Keratinocyte (primary cell): ENCODE data around the gene MKX. TPM values are rescaled to one million over a fixed set of nuclear protein-coding genes. Genes with fewer than 3 reads are reported as not detected.

Experiments used
- DNase-seq: peaks from one replicate; pipeline ENCODE4 v3.0.0-alpha.2; 2011; ENCODE audit warnings: low read depth, missing footprints, low spot score
- FAIRE-seq: peaks from 2 replicates; lab custom pipeline; 2011; peaks lifted over from hg19 to GRCh38; lab: Jason Lieb, UNC
- H2AFZ ChIP-seq: 2 replicates; pipeline ENCODE4 v1.6.0; 2012; ENCODE audit warnings: low read length, control low read depth, inconsistent platforms; ENCODE audit not compliant: control insufficient read depth
- H3K27ac ChIP-seq: 2 replicates; pipeline ENCODE4 v1.5.1; 2011; ENCODE audit warnings: low read length; ENCODE audit not compliant: control insufficient read depth, insufficient read depth
- H3K27me3 ChIP-seq: 3 replicates; pipeline ENCODE4 v1.6.0; 2011; ENCODE audit warnings: low read length; ENCODE audit not compliant: control insufficient read depth, insufficient read depth; ENCODE audit errors: extremely low read depth
- H3K36me3 ChIP-seq, 2 experiments: 2 replicates in 1 of 2; 3 replicates in 1 of 2; pipeline ENCODE4 v1.5.1; 2011; ENCODE audit warnings: low read length in 2 of 2, mild to moderate bottlenecking in 1 of 2; ENCODE audit not compliant: control insufficient read depth in 2 of 2, insufficient read depth in 2 of 2; ENCODE audit errors: extremely low read depth in 1 of 2
- H3K4me1 ChIP-seq: 3 replicates; pipeline ENCODE4 v1.5.1; 2011; ENCODE audit warnings: low read length; ENCODE audit not compliant: control insufficient read depth, insufficient read depth; ENCODE audit errors: extremely low read depth
- H3K4me2 ChIP-seq: 3 replicates; pipeline ENCODE4 v1.6.0; 2011; ENCODE audit warnings: low read depth, low read length; ENCODE audit not compliant: control insufficient read depth, insufficient read depth; ENCODE audit errors: extremely low read depth
- H3K4me3 ChIP-seq, 3 experiments: fragments of 200-600 bp in 1 of 3; sonication (generic) in 1 of 3; 2 replicates in 2 of 3; 3 replicates in 1 of 3; pipeline ENCODE4 v1.5.1; 2011 to 2016; ENCODE audit warnings: low read length in 3 of 3, mild to moderate bottlenecking in 3 of 3, control low read depth in 2 of 3, inconsistent platforms in 1 of 3, low read depth in 1 of 3, mixed read lengths in 1 of 3, mixed run types in 1 of 3, moderate library complexity in 1 of 3; ENCODE audit not compliant: control insufficient read depth in 2 of 3, insufficient read depth in 2 of 3; ENCODE audit errors: extremely low read depth in 1 of 3
- H3K79me2 ChIP-seq: 2 replicates; pipeline ENCODE4 v1.6.0; 2012; ENCODE audit warnings: low read length; ENCODE audit not compliant: control insufficient read depth, insufficient read depth
- H3K9ac ChIP-seq: 3 replicates; pipeline ENCODE4 v1.6.0; 2011; ENCODE audit warnings: low read length; ENCODE audit not compliant: control insufficient read depth, insufficient read depth; ENCODE audit errors: extremely low read depth
- H3K9me1 ChIP-seq: 3 replicates; pipeline ENCODE4 v1.6.0; 2011; ENCODE audit warnings: low read length; ENCODE audit not compliant: control insufficient read depth, insufficient read depth; ENCODE audit errors: extremely low read depth
- H3K9me3 ChIP-seq: 2 replicates; pipeline ENCODE4 v1.5.1; 2012; ENCODE audit warnings: low read depth, low read length; ENCODE audit not compliant: control insufficient read depth
- H4K20me1 ChIP-seq: 3 replicates; pipeline ENCODE4 v1.6.0; 2011; ENCODE audit warnings: low read length; ENCODE audit not compliant: control insufficient read depth, insufficient read depth; ENCODE audit errors: extremely low read depth
- CTCF ChIP-seq, 3 experiments: IDR thresholded peaks in 1 of 3; conservative IDR thresholded peaks in 1 of 3; optimal IDR thresholded peaks in 1 of 3; 2 replicates in 2 of 3; 3 replicates in 1 of 3; pipeline versions ENCODE3 to v1.5.1; 2011; ENCODE audit warnings: low read length in 3 of 3, mild to moderate bottlenecking in 3 of 3, moderate library complexity in 2 of 3, control low read depth in 1 of 3, inconsistent platforms in 1 of 3; ENCODE audit not compliant: insufficient read depth in 2 of 3; ENCODE audit errors: extremely low read depth in 1 of 3
- EZH2 ChIP-seq: IDR thresholded peaks from one replicate; pipeline ENCODE4 v1.6.1; 2012; ENCODE audit warnings: inconsistent platforms, mild to moderate bottlenecking, low read length, moderate library complexity
- dilution Hi-C: fragments of 300-500 bp; cut with MboI; formaldehyde crosslinking; loops from one replicate; pipeline ENCODE4 v1.7.0; 2020; ENCODE audit warnings: low sequenced_read_pairs; ENCODE audit not compliant: extremely low pct_ligation_motif_present
- polyA plus RNA-seq, 5 experiments: library from polyadenylated mRNA; depleted of rRNA in 3 of 5; stranded (reverse) in 3 of 5; stranded (forward) in 1 of 5; unstranded in 1 of 5; fragments of >200 nt; gene quantifications; 1 replicate in 1 of 5; 2 replicates in 3 of 5; 3 replicates in 1 of 5; pipeline versions ENCODE4 v1.2.1 to v1.2.3, GENCODE V29; 2011 to 2012; ENCODE audit warnings: missing spikeins in 2 of 5, low read depth in 1 of 5, low replicate concordance in 1 of 5

MKX gene
- polyA plus RNA-seq, 1 donor (not counting 4 experiments of a cell fraction or from before 2014, with no cell fraction given) = 0.04 TPM

GRCh38 chr10:27774831-27775230 lies 29.2 kb upstream of the MKX start:
- TF ChIP-seq CTCF (optimal IDR thresholded peaks at IDR 0.05 in 1 of 3, IDR thresholded peaks at IDR 0.05 in 1 of 3, conservative IDR thresholded peaks at IDR 0.05 in 1 of 3; ENCODE audit: extremely low read depth in 1 of 3, insufficient read depth in 2 of 3, low read length in 3 of 3) (no peak), EZH2 (no peak)

GRCh38 chr10:27771231-27771630 lies 25.6 kb upstream of the MKX start:
- Histone ChIP-seq H3K27ac (no peak overlapping the region), H3K79me2 (no peaks in the 10 kb centered on the region), H3K4me1 (no peaks in the 10 kb centered on the region), H4K20me1 (no peaks in the 10 kb centered on the region), H3K9ac (no peak overlapping the region), H3K4me2 (no peak overlapping the region), H3K36me3 (no peaks in the 10 kb centered on the region), H3K27me3 (peaks cover 5% of the 10 kb centered on the region), H3K9me1 (no peaks in the 10 kb centered on the region), H2AFZ (no peak overlapping the region), H3K9me3 (no peaks in the 10 kb centered on the region), H3K4me3 (no peak overlapping the region)
- TF ChIP-seq CTCF (optimal IDR thresholded peaks at IDR 0.05 in 1 of 3, IDR thresholded peaks at IDR 0.05 in 1 of 3, conservative IDR thresholded peaks at IDR 0.05 in 1 of 3; ENCODE audit: extremely low read depth in 1 of 3, insufficient read depth in 2 of 3, low read length in 3 of 3) = no peak
- TF ChIP-seq EZH2 = no peak
- DNase-seq (no peak), FAIRE-seq (no peak)
- dilution Hi-C loops = no loop called here

More at GRCh38 chr10:27774831-27775230, 29.2 kb upstream of the MKX start:
- Histone ChIP-seq H3K27ac (no peak overlapping the region), H3K9me3 (no peaks in the 10 kb centered on the region), H3K4me3 (no peak overlapping the region), H3K27me3 (peaks cover 5% of the 10 kb centered on the region), H4K20me1 (no peaks in the 10 kb centered on the region), H3K79me2 (no peaks in the 10 kb centered on the region), H2AFZ (no peak overlapping the region), H3K4me2 (no peak overlapping the region), H3K36me3 (no peaks in the 10 kb centered on the region), H3K9me1 (no peaks in the 10 kb centered on the region), H3K9ac (no peak overlapping the region), H3K4me1 (no peaks in the 10 kb centered on the region)
- DNase-seq (no peak), FAIRE-seq (no peak)
- dilution Hi-C loops = no loop called here
